DMS114 treated with DMSO at 0.1 percent for 48 hours (cell line): ENCODE data around the gene SENP3.

Source experiments
- DNase-seq: peaks from one replicate; lab custom pipeline; 2025; ENCODE audit not compliant: unreplicated experiment; lab: John Stamatoyannopoulos, UW

Gene SENP3

DNA sequence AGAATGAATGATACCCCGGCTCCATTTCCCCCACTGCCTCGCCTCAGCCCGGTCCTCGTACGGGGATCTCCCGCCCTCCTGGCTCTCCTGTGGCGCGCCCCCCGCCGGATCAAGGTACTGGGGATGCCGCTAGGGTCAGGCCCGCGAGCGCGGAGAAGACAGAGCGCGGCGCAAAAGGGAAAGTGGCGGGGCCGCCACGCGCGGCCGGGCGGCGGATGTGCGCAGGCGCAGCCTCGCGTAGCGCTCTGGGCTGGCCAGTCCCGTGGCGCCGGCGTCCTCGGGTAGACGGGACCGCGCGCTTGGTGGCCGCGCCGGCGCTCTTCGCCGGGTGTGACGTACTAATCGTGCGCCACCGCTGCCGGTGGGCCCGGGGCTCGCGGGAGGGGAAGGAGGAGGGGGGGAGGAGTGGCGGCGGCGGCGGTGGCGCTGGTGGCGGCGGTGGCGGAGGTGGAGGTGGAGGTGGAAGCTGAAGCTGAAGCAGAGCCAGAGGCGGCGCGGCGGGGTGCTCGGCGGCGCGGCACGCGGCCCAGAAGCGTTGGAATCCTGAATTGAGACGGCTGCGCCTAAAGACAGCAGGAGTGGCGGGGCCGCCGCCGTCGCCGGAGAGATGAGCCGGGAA is at the start of gene SENP3:
SENP3 (plus strand) TSS at position 331 of the 619 bp plus-strand sequence. CDS start 1,158 bp downstream, outside the sequence.
- DNase-seq, result peak; percentile 60

- no peak for DNase-seq
Observed at GRCh38 chr17:7512105-7512504, 49.6 kb upstream of the SENP3 start.

DNA sequence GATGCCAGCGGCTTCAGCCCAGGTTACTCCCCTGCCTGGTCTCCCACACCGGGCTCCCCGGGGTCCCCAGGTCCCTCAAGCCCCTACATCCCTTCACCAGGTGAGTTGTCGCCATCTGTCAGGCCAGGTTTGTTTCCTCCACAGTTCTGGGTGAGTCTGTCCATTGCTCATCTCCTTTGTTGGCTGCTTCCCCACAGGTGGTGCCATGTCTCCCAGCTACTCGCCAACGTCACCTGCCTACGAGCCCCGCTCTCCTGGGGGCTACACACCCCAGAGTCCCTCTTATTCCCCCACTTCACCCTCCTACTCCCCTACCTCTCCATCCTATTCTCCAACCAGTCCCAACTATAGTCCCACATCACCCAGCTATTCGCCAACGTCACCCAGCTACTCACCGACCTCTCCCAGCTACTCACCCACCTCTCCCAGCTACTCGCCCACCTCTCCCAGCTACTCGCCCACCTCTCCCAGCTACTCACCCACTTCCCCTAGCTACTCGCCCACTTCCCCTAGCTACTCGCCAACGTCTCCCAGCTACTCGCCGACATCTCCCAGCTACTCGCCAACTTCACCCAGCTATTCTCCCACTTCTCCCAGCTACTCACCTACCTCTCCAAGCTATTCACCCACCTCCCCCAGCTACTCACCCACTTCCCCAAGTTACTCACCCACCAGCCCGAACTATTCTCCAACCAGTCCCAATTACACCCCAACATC is 48.7 kb upstream of the SENP3 start:
- DNase-seq, result no peak

GRCh38 chr17:7513850-7514419 is 47.8 kb upstream of the SENP3 start:
- no peak for DNase-seq

DNA sequence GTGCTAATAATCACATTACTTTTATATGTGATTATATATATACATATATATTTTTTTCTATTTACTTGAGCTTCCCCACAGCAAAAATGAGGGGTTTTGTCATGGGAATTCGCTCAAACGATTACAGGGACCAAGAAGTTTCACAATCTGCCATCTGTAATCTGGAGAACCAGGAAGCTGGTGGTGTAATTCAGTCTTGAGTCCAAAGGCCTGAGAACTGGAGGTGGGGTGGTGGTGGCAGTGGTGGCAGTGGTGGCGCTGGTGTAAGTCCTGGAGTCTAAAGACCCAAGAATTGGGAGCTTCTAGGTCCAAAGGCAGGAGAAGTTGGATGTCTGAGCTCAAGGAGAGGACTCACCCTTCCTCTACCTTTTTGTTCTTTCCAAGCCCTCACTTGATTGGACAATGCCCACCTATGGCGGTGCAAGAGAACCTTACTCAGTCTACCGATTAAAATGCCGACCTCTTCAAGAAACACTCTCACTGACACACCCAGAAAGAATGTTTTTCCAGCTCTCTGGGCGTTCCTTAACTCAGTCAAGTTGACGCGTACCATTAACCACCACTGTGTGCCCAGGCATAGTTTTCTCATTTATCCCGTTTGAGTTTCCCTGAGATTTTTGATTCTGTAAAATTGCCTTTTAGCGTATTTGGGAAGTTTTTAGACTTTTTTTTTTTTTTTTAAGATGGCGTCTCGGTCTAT is 45.7 kb upstream of the SENP3 start:
- no peak for DNase-seq

- DNase-seq, result no peak
Observed at GRCh38 chr17:7523033-7523432, 38.7 kb upstream of the SENP3 start.

DNA sequence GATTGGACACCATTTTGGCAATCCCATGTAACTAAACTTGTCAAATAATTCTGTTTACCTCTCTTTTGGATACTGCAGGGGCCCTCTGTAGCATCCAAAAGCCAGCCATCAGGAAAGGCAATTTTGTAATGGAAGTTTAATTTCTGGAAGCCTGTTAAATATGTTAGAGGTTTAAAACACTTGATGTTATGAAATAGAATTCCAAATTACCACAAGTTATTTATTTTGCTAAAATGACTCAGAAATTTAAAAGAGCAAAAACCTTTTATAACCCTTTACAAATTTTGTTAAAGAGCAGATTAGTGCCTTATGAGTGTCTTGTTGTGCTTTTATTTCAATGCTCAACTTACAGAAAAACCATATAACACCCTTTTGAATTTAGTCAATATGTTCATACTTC is 32.9 kb upstream of the SENP3 start:
- DNase-seq, result no peak

GRCh38 chr17:7530023-7530900 is 31.5 kb upstream of the SENP3 start:
- no peak for DNase-seq

DNA sequence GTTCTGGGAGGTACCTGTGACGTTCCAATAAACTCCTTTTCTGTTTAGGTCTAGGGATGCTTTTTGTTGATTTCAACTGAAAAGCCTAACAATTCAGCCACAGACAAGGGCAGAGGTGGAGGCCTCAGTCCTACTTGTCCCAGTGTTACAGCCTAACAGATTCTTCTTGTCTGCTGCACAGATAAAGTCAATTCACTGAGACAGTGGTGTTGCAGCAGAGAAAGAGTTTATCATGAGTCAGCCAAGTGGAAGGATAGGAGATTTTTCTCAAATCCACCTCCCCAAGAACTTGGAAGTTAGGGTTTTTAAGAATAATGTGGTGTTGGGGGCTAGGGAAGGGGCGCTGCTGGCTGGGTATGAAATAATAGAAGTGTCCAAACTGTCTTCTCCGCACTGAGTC is 23.7 kb upstream of the SENP3 start:
- DNase-seq, result no peak

- DNase-seq, result no peak
Observed at GRCh38 chr17:7538891-7539545, 22.7 kb upstream of the SENP3 start.

DNA sequence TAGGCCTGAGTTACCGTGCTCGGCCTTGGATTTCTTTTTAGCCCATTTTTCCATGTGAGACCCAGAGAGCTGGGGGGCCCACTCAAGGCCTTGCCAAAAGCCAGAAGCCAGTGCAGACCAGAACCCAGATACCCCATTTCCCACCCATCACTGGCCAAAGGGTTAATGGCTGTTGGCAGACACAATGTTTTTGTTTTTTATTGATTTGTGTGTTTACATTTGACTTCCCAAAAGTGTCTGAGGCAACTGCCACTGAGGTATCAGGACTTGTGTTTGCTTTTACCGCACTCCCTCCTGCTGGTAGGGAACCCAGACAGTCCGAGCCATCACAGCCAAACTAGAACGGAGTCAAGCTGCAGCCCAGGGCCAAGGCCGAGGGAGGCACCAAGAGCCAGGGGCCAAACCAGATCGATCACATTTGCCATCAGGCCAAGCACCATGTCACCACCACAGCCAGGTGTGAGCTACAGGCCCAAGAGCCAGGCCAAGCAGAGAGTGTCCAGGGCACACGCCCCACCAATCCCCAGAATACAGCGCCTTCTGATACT is 20.6 kb upstream of the SENP3 start:
- no peak for DNase-seq

GRCh38 chr17:7544911-7545310 is 16.8 kb upstream of the SENP3 start:
- no peak for DNase-seq

- DNase-seq, result no peak
Observed at GRCh38 chr17:7548585-7549400, 12.9 kb upstream of the SENP3 start, which contains the start of gene TNFSF12. Gene TNFSF12 (plus strand): TSS chr17:7549058. CDS start chr17:7549154, 96 bp downstream.

DNA sequence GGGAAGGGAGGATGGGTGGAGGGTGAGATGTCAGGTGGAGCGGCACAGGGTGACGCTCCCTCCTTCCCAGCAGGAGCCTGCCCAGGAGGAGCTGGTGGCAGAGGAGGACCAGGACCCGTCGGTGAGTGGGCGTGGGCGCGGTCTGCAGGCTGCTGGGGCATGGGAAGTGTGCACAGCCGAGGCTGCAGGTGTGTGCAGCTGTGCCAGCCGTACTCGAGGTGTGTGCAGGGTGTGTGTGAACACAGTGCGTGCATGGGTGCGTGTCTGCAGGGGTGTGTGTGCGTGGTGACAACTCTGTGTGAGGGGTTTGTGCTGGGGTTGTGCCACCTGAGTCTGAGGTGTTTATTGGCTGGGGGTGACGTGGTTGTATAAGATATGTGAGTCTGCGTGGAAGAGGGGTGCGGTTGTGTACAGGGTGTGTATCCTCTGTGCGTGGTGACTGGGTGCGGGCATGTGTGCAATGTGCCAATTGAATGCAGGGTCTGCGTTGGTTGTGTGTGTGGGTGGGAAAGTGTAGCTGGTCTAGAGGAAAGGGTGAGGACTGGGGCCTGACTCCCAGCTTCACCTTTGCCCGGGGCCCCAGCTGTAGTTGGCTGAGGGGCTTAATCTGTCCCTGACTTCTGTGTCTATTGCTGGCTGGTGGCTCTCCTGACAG is 12.2 kb upstream of the SENP3 start:
- DNase-seq, result no peak

DNA sequence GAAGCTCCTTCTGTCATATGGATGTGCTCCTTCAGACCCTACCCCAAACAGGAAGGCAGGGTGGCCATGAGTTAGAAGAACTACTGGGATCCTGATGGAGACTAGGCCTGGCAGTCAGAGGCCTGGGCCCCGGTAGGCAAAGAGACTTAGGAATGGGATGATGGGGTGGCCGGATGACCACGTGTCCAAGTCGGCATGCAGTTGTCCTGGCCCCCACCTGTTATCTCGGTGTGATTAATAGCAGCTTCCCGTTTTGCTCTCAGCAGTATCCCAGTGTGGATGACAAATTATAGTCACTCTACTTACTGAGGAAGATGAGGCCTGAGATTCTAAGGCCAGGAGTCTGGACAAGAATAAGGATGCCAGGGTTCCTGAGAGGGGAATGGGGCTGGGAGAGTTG is 11.4 kb upstream of the SENP3 start:
- DNase-seq, result no peak

- no peak for DNase-seq
Observed at GRCh38 chr17:7551396-7551795, 10.3 kb upstream of the SENP3 start.

DNA sequence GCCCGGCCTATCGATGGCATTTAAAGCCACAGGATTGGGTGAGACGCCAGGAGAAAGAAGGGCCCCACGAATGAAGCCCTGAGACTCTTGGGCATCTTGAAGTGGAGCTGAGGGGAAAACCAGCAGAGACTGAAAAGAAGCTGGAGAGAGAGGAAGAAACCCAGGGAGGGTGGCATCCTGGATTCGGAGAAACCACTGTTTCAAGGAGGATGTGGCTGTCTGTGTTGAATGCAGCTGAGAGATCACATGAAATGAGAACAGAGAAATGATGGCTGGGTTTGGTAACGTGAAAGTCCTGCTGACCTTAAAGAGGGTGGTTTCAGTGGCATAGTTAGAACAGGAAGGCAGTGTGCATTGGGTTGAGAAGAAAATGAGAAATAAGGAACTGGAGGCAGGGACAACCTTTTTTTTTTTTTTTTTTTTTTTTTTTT is 9.1 kb upstream of the SENP3 start:
- DNase-seq, result no peak

- no peak for DNase-seq
Observed at GRCh38 chr17:7553356-7553755, 8.4 kb upstream of the SENP3 start.
